ENCODE data around the gene GPA33. TPM values are rescaled to one million over a fixed set of nuclear protein-coding genes. Genes with fewer than 3 reads are reported as not detected.

Gene GPA33
- total and polyA plus RNA-seq, 10 of the 15 experiments (the other 5 are each of a cell fraction or from before 2014, with no cell fraction given): 0.09 to 0.27 (median 0.21) TPM; not detected in 1

DNA sequence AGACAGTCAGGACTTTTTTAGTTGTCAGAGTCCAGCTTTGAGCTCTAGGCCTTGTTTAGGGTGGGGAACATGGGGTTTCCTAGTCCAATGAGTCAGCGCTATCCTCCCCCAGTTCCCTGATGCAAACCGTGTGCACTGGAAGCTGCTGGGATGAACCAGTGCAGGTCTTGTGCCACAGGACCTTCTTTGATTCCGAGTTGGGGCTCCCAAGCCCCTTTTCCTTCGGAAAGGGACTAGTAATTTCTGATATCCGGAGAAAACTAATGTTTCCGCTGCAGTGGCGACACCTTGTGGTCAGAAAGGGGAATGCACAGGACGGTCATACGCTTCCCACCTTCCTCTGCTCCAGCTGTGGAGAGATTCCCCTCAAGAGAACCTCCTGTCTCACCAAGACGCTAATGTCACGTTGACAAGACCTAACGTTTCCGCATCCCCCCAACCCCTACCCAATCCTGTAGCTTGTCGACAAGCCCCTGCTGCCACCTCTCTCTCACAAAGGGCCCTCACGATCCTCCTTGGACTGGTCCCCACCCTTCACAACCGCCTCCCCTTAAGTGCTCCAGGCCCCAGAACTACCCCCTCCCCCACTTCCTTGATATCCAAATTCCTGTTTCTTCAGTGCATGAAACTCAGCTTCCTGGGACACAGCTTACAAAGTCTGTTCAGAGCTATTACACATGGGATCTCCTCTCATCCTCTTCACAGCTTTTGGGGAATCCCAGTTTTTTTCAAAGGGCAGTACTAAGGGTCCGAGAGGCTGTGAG is 30.9 kb downstream of the GPA33 start (continued):
- TF ChIP-seq, protein P1, sequence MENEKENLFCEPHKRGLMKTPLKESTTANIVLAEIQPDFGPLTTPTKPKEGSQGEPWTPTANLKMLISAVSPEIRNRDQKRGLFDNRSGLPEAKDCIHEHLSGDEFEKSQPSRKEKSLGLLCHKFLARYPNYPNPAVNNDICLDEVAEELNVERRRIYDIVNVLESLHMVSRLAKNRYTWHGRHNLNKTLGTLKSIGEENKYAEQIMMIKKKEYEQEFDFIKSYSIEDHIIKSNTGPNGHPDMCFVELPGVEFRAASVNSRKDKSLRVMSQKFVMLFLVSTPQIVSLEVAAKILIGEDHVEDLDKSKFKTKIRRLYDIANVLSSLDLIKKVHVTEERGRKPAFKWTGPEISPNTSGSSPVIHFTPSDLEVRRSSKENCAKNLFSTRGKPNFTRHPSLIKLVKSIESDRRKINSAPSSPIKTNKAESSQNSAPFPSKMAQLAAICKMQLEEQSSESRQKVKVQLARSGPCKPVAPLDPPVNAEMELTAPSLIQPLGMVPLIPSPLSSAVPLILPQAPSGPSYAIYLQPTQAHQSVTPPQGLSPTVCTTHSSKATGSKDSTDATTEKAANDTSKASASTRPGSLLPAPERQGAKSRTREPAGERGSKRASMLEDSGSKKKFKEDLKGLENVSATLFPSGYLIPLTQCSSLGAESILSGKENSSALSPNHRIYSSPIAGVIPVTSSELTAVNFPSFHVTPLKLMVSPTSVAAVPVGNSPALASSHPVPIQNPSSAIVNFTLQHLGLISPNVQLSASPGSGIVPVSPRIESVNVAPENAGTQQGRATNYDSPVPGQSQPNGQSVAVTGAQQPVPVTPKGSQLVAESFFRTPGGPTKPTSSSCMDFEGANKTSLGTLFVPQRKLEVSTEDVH (IDR thresholded peaks at IDR 0.05; ENCODE audit: low read depth, partially characterized antibody): no peak
- no peak for TF ChIP-seq CHD2 (IDR thresholded peaks at IDR 0.05; ENCODE audit: borderline replicate concordance, low read depth, low read length)
- TF ChIP-seq NR2C1 (IDR thresholded peaks at IDR 0.05): no peak
- TF ChIP-seq KAT2A (conservative IDR thresholded peaks at IDR 0.05; ENCODE audit: control insufficient read depth, low read depth, low read length): no peak
- no peak for TF ChIP-seq TARDBP (IDR thresholded peaks at IDR 0.05; ENCODE audit: borderline replicate concordance)
- no peak for TF ChIP-seq ZNF217 (IDR thresholded peaks at IDR 0.05)
- TF ChIP-seq RUNX3 (IDR thresholded peaks at IDR 0.05; ENCODE audit: low read length): 0 out of 2 replicates have a peak, but pooled peaks have one; percentile 27
- no peak for TF ChIP-seq RAD51 (IDR thresholded peaks at IDR 0.05)
- TF ChIP-seq BRCA1 (IDR thresholded peaks at IDR 0.05; ENCODE audit: low read depth, low read length): no peak
- 0 out of 2 replicates have a peak, but pooled peaks have one; percentile 51 for TF ChIP-seq RB1 (IDR thresholded peaks at IDR 0.05; ENCODE audit: borderline replicate concordance)
- no peak for TF ChIP-seq EZH2 (IDR thresholded peaks at IDR 0.05; ENCODE audit: borderline replicate concordance, control insufficient read depth, low read depth, low read length)
- no peak for TF ChIP-seq MEF2B (IDR thresholded peaks at IDR 0.05; ENCODE audit: partially characterized antibody, poor library complexity, severe bottlenecking)
- TF ChIP-seq WRNIP1 (IDR thresholded peaks at IDR 0.05; ENCODE audit: borderline replicate concordance, low read depth, low read length): no peak
- TF ChIP-seq YY1 (IDR thresholded peaks at IDR 0.05; ENCODE audit: low read depth, low read length): peak; percentile 68; the same call in 1 of the 2 replicates
- TF ChIP-seq POU2F2 (IDR thresholded peaks at IDR 0.05; ENCODE audit: borderline replicate concordance, low read depth, low read length): 0 out of 3 replicates have a peak, but pooled peaks have one; percentile 26
- TF ChIP-seq RBBP5 (conservative IDR thresholded peaks at IDR 0.05): no peak
- TF ChIP-seq, protein P2, sequence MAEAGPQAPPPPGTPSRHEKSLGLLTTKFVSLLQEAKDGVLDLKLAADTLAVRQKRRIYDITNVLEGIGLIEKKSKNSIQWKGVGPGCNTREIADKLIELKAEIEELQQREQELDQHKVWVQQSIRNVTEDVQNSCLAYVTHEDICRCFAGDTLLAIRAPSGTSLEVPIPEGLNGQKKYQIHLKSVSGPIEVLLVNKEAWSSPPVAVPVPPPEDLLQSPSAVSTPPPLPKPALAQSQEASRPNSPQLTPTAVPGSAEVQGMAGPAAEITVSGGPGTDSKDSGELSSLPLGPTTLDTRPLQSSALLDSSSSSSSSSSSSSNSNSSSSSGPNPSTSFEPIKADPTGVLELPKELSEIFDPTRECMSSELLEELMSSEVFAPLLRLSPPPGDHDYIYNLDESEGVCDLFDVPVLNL (IDR thresholded peaks at IDR 0.05; ENCODE audit: low read depth, low read length): no peak
- TF ChIP-seq EGR1 (IDR thresholded peaks at IDR 0.05; ENCODE audit: borderline replicate concordance in 1 of 2, low read depth in 2 of 2, low read length in 2 of 2): no peak
- TF ChIP-seq MTA2 (IDR thresholded peaks at IDR 0.05; ENCODE audit: low read depth): no peak
- TF ChIP-seq, protein P3, sequence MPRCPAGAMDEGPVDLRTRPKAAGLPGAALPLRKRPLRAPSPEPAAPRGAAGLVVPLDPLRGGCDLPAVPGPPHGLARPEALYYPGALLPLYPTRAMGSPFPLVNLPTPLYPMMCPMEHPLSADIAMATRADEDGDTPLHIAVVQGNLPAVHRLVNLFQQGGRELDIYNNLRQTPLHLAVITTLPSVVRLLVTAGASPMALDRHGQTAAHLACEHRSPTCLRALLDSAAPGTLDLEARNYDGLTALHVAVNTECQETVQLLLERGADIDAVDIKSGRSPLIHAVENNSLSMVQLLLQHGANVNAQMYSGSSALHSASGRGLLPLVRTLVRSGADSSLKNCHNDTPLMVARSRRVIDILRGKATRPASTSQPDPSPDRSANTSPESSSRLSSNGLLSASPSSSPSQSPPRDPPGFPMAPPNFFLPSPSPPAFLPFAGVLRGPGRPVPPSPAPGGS (IDR thresholded peaks at IDR 0.05; ENCODE audit: borderline replicate concordance, insufficient read depth, low read depth, low read length, poor library complexity, severe bottlenecking): no peak
- TF ChIP-seq, protein P4, sequence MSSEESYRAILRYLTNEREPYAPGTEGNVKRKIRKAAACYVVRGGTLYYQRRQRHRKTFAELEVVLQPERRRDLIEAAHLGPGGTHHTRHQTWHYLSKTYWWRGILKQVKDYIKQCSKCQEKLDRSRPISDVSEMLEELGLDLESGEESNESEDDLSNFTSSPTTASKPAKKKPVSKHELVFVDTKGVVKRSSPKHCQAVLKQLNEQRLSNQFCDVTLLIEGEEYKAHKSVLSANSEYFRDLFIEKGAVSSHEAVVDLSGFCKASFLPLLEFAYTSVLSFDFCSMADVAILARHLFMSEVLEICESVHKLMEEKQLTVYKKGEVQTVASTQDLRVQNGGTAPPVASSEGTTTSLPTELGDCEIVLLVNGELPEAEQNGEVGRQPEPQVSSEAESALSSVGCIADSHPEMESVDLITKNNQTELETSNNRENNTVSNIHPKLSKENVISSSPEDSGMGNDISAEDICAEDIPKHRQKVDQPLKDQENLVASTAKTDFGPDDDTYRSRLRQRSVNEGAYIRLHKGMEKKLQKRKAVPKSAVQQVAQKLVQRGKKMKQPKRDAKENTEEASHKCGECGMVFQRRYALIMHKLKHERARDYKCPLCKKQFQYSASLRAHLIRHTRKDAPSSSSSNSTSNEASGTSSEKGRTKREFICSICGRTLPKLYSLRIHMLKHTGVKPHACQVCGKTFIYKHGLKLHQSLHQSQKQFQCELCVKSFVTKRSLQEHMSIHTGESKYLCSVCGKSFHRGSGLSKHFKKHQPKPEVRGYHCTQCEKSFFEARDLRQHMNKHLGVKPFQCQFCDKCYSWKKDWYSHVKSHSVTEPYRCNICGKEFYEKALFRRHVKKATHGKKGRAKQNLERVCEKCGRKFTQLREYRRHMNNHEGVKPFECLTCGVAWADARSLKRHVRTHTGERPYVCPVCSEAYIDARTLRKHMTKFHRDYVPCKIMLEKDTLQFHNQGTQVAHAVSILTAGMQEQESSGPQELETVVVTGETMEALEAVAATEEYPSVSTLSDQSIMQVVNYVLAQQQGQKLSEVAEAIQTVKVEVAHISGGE (CRISPR knock-in tag; IDR thresholded peaks at IDR 0.05): no peak
- TF ChIP-seq CREB1 (IDR thresholded peaks at IDR 0.05; ENCODE audit: low read depth): no peak
